Stimulated activated CD8-positive, alpha-beta memory T cell treated with anti-CD3 and anti-CD28 coated beads, Interleukin-7, amount 100 ng/mL, for 24 hours (primary cell): ENCODE data around the gene GINS2.

Source experiments
- DNase-seq: peaks from one replicate; pipeline ENCODE4 v3.0.0-alpha.2; 2020; ENCODE audit warnings: low read depth

Gene GINS2

GRCh38 chr16:85716022-85716679 lies 27.4 kb upstream of the GINS2 start:
- no peak for DNase-seq

- DNase-seq = no peak
These were observed 26.6 kb upstream of the GINS2 start for GRCh38 chr16:85715169-85716021.

- DNase-seq = no peak
These were observed 24.0 kb upstream of the GINS2 start for GRCh38 chr16:85712801-85713200.

- DNase-seq = no peak
These were observed 23.3 kb upstream of the GINS2 start for GRCh38 chr16:85711982-85712587.

GRCh38 chr16:85710732-85711131 lies 22.0 kb upstream of the GINS2 start:
- no peak for DNase-seq

- DNase-seq = no peak
These were observed 21.2 kb upstream of the GINS2 start for GRCh38 chr16:85709766-85710585.

- DNase-seq = no peak
These were observed 19.6 kb upstream of the GINS2 start for GRCh38 chr16:85708338-85708737.

- DNase-seq = no peak
These were observed 18.9 kb upstream of the GINS2 start for GRCh38 chr16:85707528-85708095.

GRCh38 chr16:85706449-85707034 lies 17.8 kb upstream of the GINS2 start:
- no peak for DNase-seq

- no peak for DNase-seq
These were observed 16.4 kb upstream of the GINS2 start for GRCh38 chr16:85704900-85705846.

GRCh38 chr16:85704011-85704410 lies 15.3 kb upstream of the GINS2 start:
- DNase-seq = no peak

GRCh38 chr16:85699628-85700027 lies 10.9 kb upstream of the GINS2 start:
- DNase-seq = no peak

- DNase-seq = no peak
These were observed 10.3 kb upstream of the GINS2 start for GRCh38 chr16:85698935-85699558.

GRCh38 chr16:85698459-85698891 lies 9.7 kb upstream of the GINS2 start:
- DNase-seq = no peak

GRCh38 chr16:85697431-85697830 lies 8.7 kb upstream of the GINS2 start:
- DNase-seq = no peak

GRCh38 chr16:85696781-85697180 lies 8.0 kb upstream of the GINS2 start:
- no peak for DNase-seq

GRCh38 chr16:85695196-85696128 lies 6.7 kb upstream of the GINS2 start:
- DNase-seq = no peak

GRCh38 chr16:85690469-85691064 lies 1.8 kb upstream of the GINS2 start:
- DNase-seq = no peak
